ENCODE results near the gene RCOR1. TPM values are rescaled to one million over a fixed set of nuclear protein-coding genes. Genes with fewer than 3 reads are reported as not detected.

The RCOR1 gene
- total and polyA plus RNA-seq, 2 of the 4 experiments (the other 2 are of a cell fraction): 9.0 to 11.2 TPM

DNA sequence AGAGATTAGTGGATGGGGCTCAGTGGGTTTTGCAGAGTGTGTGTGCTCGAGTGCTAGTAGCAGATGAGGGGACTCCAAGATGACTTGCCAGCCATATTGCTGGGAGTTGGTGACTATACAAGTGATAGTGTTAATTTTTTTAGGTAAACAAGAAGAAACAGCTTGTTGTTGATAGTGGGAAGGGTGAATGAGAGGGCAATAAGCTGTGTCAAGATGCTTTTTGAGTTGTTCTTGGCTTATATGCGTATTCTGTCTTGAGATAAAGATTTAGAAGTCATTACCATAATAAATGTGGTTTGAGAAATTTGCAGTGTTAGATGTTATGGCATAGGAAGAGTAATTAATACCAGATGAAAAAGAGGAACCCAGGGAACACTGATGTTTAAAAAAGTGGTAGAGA, 75.3 kb downstream of the RCOR1 start:
- H3K56ac ChIP-seq (ENCODE audit: extremely low read depth, insufficient read depth, low read length): no peak overlapping the region
- no peaks in the 10 kb centered on the region for H3K27me3 ChIP-seq (ENCODE audit: control insufficient read depth, insufficient read depth, low read length)
- dilution Hi-C loops (cut with HindIII; ENCODE audit: low sequenced_read_pairs, unreplicated experiment) (no loop called here), intact Hi-C loops (cut with micrococcal nuclease) (no loop called here), in situ Hi-C loops (cut with MboI; ENCODE audit: low sequenced_read_pairs) (no loop called here)
- H3K4ac ChIP-seq (ENCODE audit: low read depth, low read length): no peak overlapping the region
- no peaks in the 10 kb centered on the region for H3K36me3 ChIP-seq (ENCODE audit: control insufficient read depth, insufficient read depth, low read length)
- no peak overlapping the region for H2AFZ ChIP-seq (replicated peaks; ENCODE audit: low read length, poor library complexity)
- H3K9me3 ChIP-seq (ENCODE audit: control insufficient read depth, insufficient read depth, low read length): no peaks in the 10 kb centered on the region
- H3K14ac ChIP-seq (replicated peaks; ENCODE audit: low read depth, low read length): no peak overlapping the region
- POLR2A ChIA-PET (ENCODE audit: unreplicated experiment): interaction anchor here (0.6 kb wide), 1 partner anchor 152 kb away, joined by 10 read pairs; no protein-coding TSS in a partner anchor
- DNase-seq: no peak
- 58% methylated on average over 1 of the region's 2 CpGs; no CpG with 5 or more reads in 1 of the 2 experiments for WGBS, 2 experiments (ENCODE audit: extremely low coverage in 2 of 2, insufficient read length in 1 of 2)
- no peak overlapping the region for H2BK5ac ChIP-seq (ENCODE audit: low read depth, low read length, poor library complexity, severe bottlenecking)
- no peak overlapping the region for H3K4me3 ChIP-seq (ENCODE audit: insufficient read depth, low read depth, low read length)
- no peak for ATAC-seq (ENCODE audit: low read depth)
- H3K79me1 ChIP-seq (ENCODE audit: low read depth in 1 of 2, low read length in 2 of 2): peaks cover 26 to 65% of the 10 kb centered on the region in 2 experiments
- no peaks in the 10 kb centered on the region for H3K9me1 ChIP-seq (ENCODE audit: insufficient read depth, low read length)
- TF ChIP-seq RAD21 (IDR thresholded peaks at IDR 0.05; ENCODE audit: low read length): no peak
- no peak for TF ChIP-seq NFE2L2 (IDR thresholded peaks at IDR 0.05; ENCODE audit: low read depth, low read length)
- TF ChIP-seq RCOR1 (IDR thresholded peaks at IDR 0.05; ENCODE audit: insufficient replicate concordance, low read length): no peak
- TF ChIP-seq CEBPB (IDR thresholded peaks at IDR 0.05; ENCODE audit: low read depth, low read length): no peak
- no peak for TF ChIP-seq MXI1 (IDR thresholded peaks at IDR 0.05; ENCODE audit: borderline replicate concordance, low read depth, low read length)
- TF ChIP-seq CHD1 (IDR thresholded peaks at IDR 0.05; ENCODE audit: low read depth, low read length): no peak
- TF ChIP-seq, protein P1, sequence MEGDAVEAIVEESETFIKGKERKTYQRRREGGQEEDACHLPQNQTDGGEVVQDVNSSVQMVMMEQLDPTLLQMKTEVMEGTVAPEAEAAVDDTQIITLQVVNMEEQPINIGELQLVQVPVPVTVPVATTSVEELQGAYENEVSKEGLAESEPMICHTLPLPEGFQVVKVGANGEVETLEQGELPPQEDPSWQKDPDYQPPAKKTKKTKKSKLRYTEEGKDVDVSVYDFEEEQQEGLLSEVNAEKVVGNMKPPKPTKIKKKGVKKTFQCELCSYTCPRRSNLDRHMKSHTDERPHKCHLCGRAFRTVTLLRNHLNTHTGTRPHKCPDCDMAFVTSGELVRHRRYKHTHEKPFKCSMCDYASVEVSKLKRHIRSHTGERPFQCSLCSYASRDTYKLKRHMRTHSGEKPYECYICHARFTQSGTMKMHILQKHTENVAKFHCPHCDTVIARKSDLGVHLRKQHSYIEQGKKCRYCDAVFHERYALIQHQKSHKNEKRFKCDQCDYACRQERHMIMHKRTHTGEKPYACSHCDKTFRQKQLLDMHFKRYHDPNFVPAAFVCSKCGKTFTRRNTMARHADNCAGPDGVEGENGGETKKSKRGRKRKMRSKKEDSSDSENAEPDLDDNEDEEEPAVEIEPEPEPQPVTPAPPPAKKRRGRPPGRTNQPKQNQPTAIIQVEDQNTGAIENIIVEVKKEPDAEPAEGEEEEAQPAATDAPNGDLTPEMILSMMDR (conservative IDR thresholded peaks at IDR 0.05; ENCODE audit: low read depth, low read length): no peak
- TF ChIP-seq BHLHE40 (IDR thresholded peaks at IDR 0.05; ENCODE audit: low read depth, low read length): no peak
- TF ChIP-seq, protein P2, sequence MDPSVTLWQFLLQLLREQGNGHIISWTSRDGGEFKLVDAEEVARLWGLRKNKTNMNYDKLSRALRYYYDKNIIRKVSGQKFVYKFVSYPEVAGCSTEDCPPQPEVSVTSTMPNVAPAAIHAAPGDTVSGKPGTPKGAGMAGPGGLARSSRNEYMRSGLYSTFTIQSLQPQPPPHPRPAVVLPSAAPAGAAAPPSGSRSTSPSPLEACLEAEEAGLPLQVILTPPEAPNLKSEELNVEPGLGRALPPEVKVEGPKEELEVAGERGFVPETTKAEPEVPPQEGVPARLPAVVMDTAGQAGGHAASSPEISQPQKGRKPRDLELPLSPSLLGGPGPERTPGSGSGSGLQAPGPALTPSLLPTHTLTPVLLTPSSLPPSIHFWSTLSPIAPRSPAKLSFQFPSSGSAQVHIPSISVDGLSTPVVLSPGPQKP (IDR thresholded peaks at IDR 0.05; ENCODE audit: borderline replicate concordance, low read depth, low read length): no peak
- no peak for TF ChIP-seq MAZ (IDR thresholded peaks at IDR 0.05; ENCODE audit: borderline replicate concordance, low read depth, low read length)
- no peak for TF ChIP-seq RFX5 (IDR thresholded peaks at IDR 0.05; ENCODE audit: low read depth, low read length)
- TF ChIP-seq, protein P3, sequence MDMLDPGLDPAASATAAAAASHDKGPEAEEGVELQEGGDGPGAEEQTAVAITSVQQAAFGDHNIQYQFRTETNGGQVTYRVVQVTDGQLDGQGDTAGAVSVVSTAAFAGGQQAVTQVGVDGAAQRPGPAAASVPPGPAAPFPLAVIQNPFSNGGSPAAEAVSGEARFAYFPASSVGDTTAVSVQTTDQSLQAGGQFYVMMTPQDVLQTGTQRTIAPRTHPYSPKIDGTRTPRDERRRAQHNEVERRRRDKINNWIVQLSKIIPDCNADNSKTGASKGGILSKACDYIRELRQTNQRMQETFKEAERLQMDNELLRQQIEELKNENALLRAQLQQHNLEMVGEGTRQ (IDR thresholded peaks at IDR 0.05; ENCODE audit: low read depth, low read length): no peak
- no peak for TF ChIP-seq FOS (IDR thresholded peaks at IDR 0.05; ENCODE audit: low read depth, low read length)
- TF ChIP-seq SMC3 (IDR thresholded peaks at IDR 0.05; ENCODE audit: low read depth, low read length): no peak
- no peak for TF ChIP-seq POLR2A (IDR thresholded peaks at IDR 0.05; ENCODE audit: low read depth, low read length)
- no peak for TF ChIP-seq MAFK (IDR thresholded peaks at IDR 0.05; ENCODE audit: low read depth, low read length)
- H2BK20ac ChIP-seq (ENCODE audit: low read depth, low read length): no peak overlapping the region
- no peaks in the 10 kb centered on the region for H3K4me1 ChIP-seq (ENCODE audit: control insufficient read depth, insufficient read depth, low read length)
- CTCF ChIA-PET: no interaction called here
- H4K20me1 ChIP-seq (ENCODE audit: insufficient read depth, low read length): peaks cover 27% of the 10 kb centered on the region; the same call in 1 of the 2 replicates
- H2AK9ac ChIP-seq (replicated peaks; ENCODE audit: low read depth, low read length, poor library complexity): no peak overlapping the region
- H4K8ac ChIP-seq (ENCODE audit: low read depth in 2 of 2, low read length in 2 of 2): no peak overlapping the region
- H3K27ac ChIP-seq (ENCODE audit: insufficient read depth, low read length): no peak overlapping the region
- H3K23ac ChIP-seq (ENCODE audit: low read depth, low read length): no peak overlapping the region; the same call in 1 of the 2 replicates
- no peak overlapping the region for H2BK120ac ChIP-seq (ENCODE audit: low read depth, low read length)
- no peak overlapping the region for H4K91ac ChIP-seq (ENCODE audit: insufficient read depth, low read depth, low read length)
- no TSS peak for BruUV-seq (replicated peaks)
- H2AK5ac ChIP-seq (ENCODE audit: low read depth, low read length): no peak overlapping the region
- no peak overlapping the region for H3K9ac ChIP-seq (ENCODE audit: low read depth, low read length)
- H3K18ac ChIP-seq (ENCODE audit: low read depth, low read length): no peak overlapping the region
- H2BK15ac ChIP-seq (ENCODE audit: low read depth, low read length): no peak overlapping the region
- H3K4me2 ChIP-seq (ENCODE audit: low read depth, low read length): no peak overlapping the region
- H4K5ac ChIP-seq (ENCODE audit: low read depth, low read length): no peak overlapping the region
